HAP-1 (cell line): ENCODE results near the gene MAP2K3.

Source experiments
- DNase-seq, 2 experiments: peaks; one replicate each; pipeline ENCODE4 v3.0.0-alpha.2; 2016 to 2020; ENCODE audit warnings: low spot score in 2 of 2
- H3K27me3 ChIP-seq: fragments of 250-450 bp; sonication (Bioruptor Pico); 2 replicates; pipeline ENCODE4 v1.5.1; 2020; ENCODE audit warnings: low read depth, mild to moderate bottlenecking, moderate library complexity
- H3K36me3 ChIP-seq: fragments of 250-450 bp; sonication (Bioruptor Pico); replicated peaks from 2 replicates; pipeline ENCODE4 v1.5.1; 2020; ENCODE audit warnings: mild to moderate bottlenecking
- H3K4me1 ChIP-seq: fragments of 250-450 bp; sonication (Bioruptor Pico); 2 replicates; pipeline ENCODE4 v1.5.1; 2020; ENCODE audit warnings: mild to moderate bottlenecking
- H3K4me3 ChIP-seq: fragments of 250-450 bp; sonication (Bioruptor Pico); 2 replicates; pipeline ENCODE4 v1.5.1; 2020; ENCODE audit warnings: mild to moderate bottlenecking, moderate library complexity
- H3K9me3 ChIP-seq: fragments of 250-450 bp; sonication (Bioruptor Pico); 2 replicates; pipeline ENCODE4 v1.5.1; 2020; ENCODE audit warnings: mild to moderate bottlenecking, moderate library complexity
- in situ Hi-C: fragments of 300-500 bp; cut with MboI; formaldehyde crosslinking; loops from 3 replicates; pipeline ENCODE4 v1.14.3; 2020; ENCODE audit warnings: low sequenced_read_pairs, inconsistent platforms, mixed read lengths

MAP2K3 gene

DNA sequence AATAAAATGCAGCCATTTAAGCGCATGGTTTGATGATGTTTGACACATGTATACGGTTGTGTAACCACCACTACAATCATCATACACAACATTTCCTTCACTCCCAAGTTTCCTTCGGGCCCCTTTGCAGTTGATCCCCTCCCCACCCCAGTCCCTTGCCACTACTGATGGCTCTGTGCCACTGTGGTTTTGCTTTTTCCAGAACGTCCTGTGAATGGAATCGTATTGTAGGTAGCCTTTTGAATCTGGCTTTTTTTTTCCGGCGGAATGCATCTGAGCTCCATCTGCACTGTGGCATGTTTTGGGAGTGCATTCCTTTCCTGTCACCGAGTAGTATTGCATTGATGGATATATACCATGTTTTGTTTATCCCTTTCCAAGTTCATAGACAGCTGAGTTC, 15.1 kb upstream of the MAP2K3 start:
- Histone ChIP-seq H3K9me3 (no peaks in the 10 kb centered on the region), H3K27me3 (no peaks in the 10 kb centered on the region), H3K36me3 (no peaks in the 10 kb centered on the region), H3K4me3 (no peak overlapping the region), H3K4me1 (no peaks in the 10 kb centered on the region)
- in situ Hi-C loops = no loop called here
- DNase-seq = no peak

DNA sequence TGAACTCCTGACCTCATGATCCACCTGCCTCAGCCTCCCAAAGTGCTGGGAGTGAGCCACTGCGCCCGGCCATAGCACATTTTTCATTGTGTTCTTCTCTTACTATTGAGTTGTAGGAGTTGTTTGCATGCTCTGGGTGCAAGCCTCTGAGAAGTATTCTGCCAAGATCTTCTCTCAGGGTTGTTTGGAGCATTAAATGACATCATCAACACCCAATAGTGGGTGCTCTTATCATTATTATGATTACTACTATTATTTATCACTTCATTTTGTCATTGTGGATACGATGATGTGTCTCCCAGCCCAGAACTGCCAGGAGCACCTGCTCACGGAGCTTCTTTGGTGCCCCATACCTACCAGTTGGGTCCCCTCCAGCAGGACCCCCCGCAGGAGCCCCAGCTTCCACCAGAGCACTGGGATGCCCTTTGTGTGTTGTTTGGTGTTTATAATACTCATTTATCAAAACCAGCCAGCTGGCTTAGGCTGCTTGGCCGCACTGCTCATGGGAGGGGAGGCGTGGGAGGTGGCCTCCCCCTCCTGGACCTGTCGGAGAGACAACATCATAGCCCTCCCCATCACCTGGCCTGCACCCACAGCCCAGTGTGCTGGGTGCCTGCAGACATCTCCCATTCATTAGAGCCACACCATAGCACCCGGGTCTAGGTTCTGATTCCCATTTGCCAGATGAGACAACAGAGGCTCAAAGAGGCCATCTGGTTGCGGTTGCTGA, 12.9 kb upstream of the MAP2K3 start:
- in situ Hi-C loops = no loop called here
- Histone ChIP-seq H3K36me3 (no peaks in the 10 kb centered on the region), H3K4me1 (peaks cover 9% of the 10 kb centered on the region), H3K27me3 (no peaks in the 10 kb centered on the region), H3K4me3 (no peak overlapping the region), H3K9me3 (no peaks in the 10 kb centered on the region)
- DNase-seq = no peak

DNA sequence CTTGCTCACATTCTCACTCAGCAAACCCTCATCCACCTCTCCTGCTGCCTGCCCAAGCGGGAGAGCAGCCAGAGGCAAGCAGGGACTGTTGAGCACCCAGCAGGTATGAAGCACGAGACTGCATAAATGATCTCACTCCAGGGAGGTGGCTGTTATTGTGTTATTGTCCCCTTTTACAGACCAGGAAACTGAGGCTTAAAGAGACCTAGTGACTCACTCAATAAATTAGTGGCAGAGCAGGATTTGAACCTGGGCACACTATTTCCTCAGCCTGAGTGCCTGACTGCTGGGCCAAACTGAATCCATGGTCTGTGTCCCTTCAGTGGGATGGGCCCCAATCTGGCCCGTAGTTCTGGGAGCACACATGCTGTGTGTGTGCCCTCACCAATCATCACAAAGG, 12.3 kb upstream of the MAP2K3 start:
- H3K27me3 ChIP-seq = no peaks in the 10 kb centered on the region
- H3K9me3 ChIP-seq = no peaks in the 10 kb centered on the region
- H3K4me1 ChIP-seq = peaks cover 9% of the 10 kb centered on the region
- in situ Hi-C loops = no loop called here
- no peak for DNase-seq
- no peak overlapping the region for H3K4me3 ChIP-seq
- H3K36me3 ChIP-seq = no peaks in the 10 kb centered on the region

DNA sequence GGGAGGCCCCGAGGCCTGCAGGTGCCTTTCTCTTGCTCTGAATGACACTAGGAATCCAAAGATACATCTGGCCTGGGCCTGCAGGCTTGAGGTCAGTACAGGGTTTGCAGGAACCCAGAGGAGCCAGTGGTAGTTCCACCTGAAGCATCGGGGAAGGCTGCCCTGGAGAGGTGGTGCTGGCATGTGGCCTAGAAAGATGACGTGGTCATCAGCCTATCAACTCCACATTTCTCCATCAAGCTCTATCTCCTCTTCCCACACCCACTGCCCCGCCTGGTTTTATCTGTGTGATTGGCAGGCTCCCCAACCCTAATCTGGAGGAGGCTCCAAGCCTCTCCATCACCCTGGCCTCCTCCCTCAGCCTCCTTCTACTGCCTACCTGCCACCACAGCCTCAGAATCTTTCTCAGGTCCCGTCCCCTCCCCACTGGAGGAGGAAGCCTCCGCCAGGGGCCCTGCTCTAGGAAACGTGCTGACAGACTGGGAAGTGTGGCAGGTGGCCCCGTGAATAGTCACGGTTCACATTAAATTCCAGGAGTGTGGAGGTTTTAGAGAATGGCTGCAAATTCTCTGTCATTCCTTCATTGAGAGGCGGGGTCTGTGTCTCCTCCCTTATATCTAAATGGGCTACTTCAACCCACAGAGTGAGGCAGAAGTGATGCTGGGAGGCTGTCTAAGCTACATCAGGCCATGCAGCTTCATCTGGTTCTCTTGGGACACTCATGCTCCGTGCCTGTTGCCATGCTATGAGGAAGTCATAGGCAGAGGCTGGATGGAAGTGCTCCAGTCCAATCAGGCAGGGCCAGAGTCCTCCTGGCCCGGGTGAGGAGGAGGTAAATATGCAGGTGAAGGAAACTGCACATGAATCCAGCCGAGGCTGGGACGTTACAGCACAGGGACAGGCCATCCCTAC, 11.4 kb upstream of the MAP2K3 start:
- in situ Hi-C loops = no loop called here
- H3K27me3 ChIP-seq = no peaks in the 10 kb centered on the region
- H3K4me3 ChIP-seq = no peak overlapping the region
- DNase-seq = no peak
- no peaks in the 10 kb centered on the region for H3K36me3 ChIP-seq
- peaks cover 9% of the 10 kb centered on the region for H3K4me1 ChIP-seq
- no peaks in the 10 kb centered on the region for H3K9me3 ChIP-seq

DNA sequence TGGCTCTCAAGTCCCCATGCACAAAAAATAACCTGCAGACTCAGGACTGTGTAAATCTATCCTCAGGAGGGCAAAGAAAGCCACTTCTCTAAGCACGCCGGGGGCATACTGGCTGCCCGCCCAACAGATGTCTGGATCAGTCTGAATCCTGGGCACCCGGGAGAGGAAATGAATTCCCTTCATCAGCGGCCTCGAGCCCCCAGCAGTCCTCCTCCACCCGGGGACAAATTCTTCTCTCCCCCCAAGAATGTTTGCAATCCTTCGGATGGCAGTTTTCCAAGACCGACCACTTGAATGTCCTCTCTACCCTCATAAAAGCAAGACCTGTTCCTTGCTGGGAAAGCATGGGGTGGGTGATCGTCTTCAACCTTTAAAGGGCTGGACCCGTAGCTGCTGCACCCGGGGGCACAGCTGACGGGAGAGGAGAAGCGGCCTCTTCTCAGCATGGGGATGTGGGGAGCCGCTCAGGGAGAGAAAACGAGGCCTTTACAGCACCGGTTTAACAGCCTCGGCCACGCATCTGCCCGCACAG, 9.4 kb upstream of the MAP2K3 start:
- in situ Hi-C loops = no loop called here
- no peak for DNase-seq
- peaks cover 9% of the 10 kb centered on the region for H3K4me1 ChIP-seq
- no peaks in the 10 kb centered on the region for H3K36me3 ChIP-seq
- H3K27me3 ChIP-seq = no peaks in the 10 kb centered on the region
- H3K4me3 ChIP-seq = peak overlapping the region; percentile 46
- no peaks in the 10 kb centered on the region for H3K9me3 ChIP-seq

DNA sequence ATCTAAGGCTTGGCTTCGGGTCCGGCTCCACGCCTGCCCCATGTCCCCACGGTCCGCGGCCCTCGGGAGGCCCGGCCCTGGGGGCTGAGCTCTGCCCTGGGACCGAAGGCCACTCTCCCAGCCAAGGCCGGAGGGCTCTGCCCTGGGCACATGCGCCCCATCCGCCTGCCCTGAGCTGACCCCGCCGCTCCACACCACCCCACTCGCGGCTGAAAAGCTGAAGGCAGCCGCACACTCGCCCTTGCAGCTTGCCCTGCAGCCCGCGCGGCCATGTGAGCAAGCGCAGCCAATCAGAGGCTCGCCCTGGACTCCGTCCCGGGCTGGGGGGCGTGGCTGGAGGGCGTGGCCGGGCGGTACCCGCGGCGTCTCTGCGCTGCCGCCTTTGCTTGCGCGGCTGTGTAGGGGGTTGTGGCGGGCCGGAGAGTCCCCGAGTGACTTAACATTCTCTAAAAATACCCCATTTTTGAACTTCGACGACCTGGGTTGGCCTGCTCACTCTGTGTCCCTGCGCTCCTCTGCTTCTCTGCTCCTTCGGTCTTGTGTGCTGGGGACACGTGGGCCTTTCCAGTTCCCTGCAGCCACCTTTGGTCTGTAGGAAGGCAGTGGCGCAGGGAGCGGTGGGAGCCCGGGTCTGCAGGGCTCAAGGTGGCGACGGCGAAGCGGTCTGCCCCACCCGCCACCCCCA, 8.8 kb upstream of the MAP2K3 start:
- Histone ChIP-seq H3K4me1 (peaks cover 9% of the 10 kb centered on the region), H3K27me3 (no peaks in the 10 kb centered on the region), H3K36me3 (no peaks in the 10 kb centered on the region), H3K4me3 (peak overlapping the region; percentile 46), H3K9me3 (no peaks in the 10 kb centered on the region)
- in situ Hi-C loops = no loop called here
- DNase-seq = peak; percentile 83 to 98

DNA sequence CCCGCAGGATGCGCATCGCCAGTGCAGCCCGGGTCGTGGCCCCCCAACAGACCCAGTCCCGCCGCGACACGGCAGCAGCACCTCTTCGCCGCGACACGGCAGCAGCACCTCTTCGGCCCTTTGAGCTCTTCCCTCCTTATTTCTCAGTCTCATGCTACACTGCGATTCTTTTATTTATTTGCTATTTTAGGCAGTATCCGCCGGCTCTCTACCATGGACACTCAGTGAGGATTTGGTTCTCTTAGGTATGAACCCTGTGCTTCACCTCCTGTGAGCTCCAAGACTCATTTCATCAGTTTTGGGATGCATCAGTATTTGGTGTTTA, 8.3 kb upstream of the MAP2K3 start:
- in situ Hi-C loops = no loop called here
- no peak for DNase-seq
- no peaks in the 10 kb centered on the region for H3K9me3 ChIP-seq
- H3K4me1 ChIP-seq = peaks cover 9% of the 10 kb centered on the region
- no peak overlapping the region for H3K4me3 ChIP-seq
- H3K27me3 ChIP-seq = no peaks in the 10 kb centered on the region
- H3K36me3 ChIP-seq = no peaks in the 10 kb centered on the region

DNA sequence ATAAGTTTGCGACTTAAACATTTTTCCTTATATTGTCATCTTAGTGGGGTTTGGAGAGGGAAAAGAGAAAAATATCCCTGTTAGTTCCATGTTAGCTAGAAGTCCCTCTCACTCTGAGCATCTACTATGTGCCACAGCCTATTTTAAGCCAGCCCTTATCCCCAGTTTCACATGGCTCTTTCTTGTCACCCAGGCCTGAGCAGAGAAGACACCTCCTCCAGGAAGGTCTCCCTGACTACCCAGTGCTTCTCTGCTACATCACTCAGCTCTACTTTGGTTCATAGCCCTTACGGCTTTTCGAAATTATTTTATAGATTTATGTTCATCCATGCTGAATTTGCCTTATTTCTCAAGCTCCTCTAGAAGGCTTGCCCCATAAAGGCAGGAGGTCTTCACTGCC, 7.2 kb upstream of the MAP2K3 start:
- Histone ChIP-seq H3K4me3 (no peak overlapping the region), H3K9me3 (no peaks in the 10 kb centered on the region), H3K27me3 (no peaks in the 10 kb centered on the region), H3K36me3 (no peaks in the 10 kb centered on the region), H3K4me1 (peaks cover 9% of the 10 kb centered on the region)
- in situ Hi-C loops = no loop called here
- DNase-seq = no peak

DNA sequence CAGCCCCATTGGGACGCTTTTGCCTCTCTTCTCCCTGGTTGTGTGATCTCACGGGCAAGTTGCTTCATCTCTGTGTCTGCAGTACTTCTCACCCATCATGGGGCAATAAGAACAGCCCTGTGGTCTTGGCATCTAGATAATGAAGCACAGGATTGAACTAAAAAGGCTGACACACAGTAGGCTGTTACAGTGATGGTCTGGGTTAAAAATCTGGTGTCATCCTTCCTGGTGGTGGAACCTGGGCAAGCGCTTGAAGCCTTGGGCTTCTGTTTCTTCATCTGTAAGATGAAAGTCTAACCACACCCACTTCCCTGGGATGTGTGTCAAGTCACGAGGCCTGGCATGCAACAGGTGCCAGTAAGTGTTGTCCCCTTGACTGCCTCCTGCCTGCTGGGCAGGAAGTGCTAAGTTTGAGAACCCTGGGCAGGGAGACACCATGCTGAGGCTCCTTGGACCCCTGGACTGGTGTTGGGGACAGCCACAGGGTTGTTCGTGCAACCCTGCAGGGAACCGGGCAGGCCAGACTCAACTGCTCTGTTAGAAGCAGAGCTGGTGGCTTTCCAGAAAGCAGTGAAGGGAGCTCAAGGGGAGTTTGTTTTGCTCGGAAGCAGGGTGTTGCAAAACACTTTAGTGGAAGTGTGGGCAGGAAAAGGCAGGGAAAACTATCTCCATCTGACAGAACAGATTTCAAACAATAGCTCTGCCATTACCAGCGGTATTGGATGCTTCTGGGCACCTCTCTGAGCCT, 5.9 kb upstream of the MAP2K3 start:
- no peaks in the 10 kb centered on the region for H3K9me3 ChIP-seq
- DNase-seq = no peak
- H3K36me3 ChIP-seq = no peaks in the 10 kb centered on the region
- no peaks in the 10 kb centered on the region for H3K27me3 ChIP-seq
- in situ Hi-C loops = no loop called here
- peaks cover 9% of the 10 kb centered on the region for H3K4me1 ChIP-seq
- no peak overlapping the region for H3K4me3 ChIP-seq

DNA sequence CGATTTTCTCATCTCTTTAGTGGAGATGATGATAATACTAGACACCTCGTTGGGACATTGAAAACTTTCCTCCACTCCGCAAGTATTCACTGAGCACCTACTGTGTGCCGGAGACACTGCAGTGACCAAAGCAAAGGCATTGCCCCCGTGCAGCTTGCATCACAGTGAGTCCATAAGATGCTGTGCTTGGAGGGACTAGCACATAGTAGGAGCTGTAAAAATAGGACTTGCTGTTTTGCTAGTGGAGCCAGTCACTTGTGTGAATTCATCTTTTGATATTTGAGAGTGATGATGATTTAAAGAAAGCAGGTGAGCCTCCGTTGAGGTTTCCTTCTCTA, 5.3 kb upstream of the MAP2K3 start:
- H3K4me1 ChIP-seq = peaks cover 13% of the 10 kb centered on the region
- H3K4me3 ChIP-seq = no peak overlapping the region
- H3K9me3 ChIP-seq = no peaks in the 10 kb centered on the region
- H3K27me3 ChIP-seq = no peaks in the 10 kb centered on the region
- H3K36me3 ChIP-seq = no peaks in the 10 kb centered on the region
- no peak for DNase-seq
- in situ Hi-C loops = no loop called here

DNA sequence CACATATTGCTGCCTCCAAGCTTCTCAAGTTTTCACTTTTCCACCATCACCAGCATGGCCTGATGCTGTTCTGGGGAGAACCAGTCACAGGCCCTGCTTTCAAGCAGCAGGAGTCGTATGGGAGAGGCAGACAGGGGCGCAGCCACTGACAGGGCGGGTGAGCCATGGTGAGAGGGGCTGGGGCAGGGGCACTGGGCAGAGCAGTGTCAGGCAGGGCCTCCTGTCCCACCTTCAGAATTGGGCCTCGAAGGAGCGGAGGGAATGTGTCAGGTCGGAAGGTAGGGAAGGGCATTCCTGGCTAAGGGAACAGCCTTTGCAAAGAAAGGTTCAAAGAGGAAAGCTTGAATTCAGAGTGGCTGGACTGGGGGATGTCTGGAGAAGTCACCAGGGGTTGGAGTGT, 4.9 kb upstream of the MAP2K3 start:
- H3K4me1 ChIP-seq = peaks cover 14% of the 10 kb centered on the region
- H3K4me3 ChIP-seq = no peak overlapping the region
- no peaks in the 10 kb centered on the region for H3K9me3 ChIP-seq
- no peaks in the 10 kb centered on the region for H3K36me3 ChIP-seq
- DNase-seq = no peak
- H3K27me3 ChIP-seq = no peaks in the 10 kb centered on the region
- in situ Hi-C loops = no loop called here

DNA sequence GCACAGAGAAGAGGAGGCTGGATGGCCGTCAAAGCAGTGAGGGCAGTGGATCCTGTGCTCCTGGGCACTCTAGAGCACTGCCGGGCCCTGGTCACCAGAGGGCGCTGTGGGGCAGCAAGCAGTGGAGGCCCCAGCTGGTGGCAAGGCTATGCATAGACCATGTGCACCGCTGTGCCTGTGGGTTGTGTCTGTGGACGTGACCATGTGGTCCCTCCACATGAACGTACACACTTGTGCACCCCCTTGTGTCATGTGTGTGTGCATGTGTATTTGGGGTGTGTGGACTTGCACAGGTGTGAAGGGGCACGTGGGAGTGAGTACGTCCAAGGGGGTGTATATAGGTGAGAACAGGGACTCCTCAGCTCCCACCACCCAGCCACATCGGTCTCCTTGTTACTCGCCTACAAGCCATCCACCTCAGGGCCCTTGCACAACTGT, 4.4 kb upstream of the MAP2K3 start:
- peaks cover 12% of the 10 kb centered on the region for H3K4me1 ChIP-seq

DNA sequence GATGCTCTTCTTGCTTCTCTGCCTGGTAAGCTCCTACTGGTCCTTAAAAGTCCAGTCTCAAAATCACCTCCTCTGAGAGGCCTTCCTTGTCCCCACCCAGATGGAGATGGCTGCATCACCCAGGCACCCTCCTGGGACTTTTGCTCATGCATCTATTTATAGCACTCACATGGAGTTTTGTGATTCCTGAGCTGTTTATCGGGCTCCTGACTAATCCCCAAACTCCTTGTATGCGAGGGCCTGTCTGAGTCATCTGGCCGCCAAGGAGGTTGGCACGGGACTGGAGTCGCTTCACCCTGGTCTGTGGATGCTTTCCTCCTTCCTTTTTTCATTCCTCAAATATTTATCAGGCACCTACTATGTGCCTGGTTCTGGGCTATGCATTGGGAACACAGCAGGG, 2.3 kb upstream of the MAP2K3 start:
- H3K4me1 ChIP-seq = peaks cover 10% of the 10 kb centered on the region
- in situ Hi-C loops = loop anchor here (5.0 to 10.0 kb wide), 2 partner anchors 173 to 230 kb away; no protein-coding TSS in a partner anchor
- peaks cover 7% of the 10 kb centered on the region for H3K36me3 ChIP-seq

More for the DNA sequence above, 4.4 kb upstream of the MAP2K3 start:
- Histone ChIP-seq H3K27me3 (no peaks in the 10 kb centered on the region), H3K4me3 (no peak overlapping the region), H3K36me3 (no peaks in the 10 kb centered on the region; the same call in 1 of the 2 replicates), H3K9me3 (no peaks in the 10 kb centered on the region)
- peak; percentile 72 to 92 for DNase-seq
- in situ Hi-C loops = loop anchor here (5.0 to 10.0 kb wide), 2 partner anchors 175 to 232 kb away; no protein-coding TSS in a partner anchor

More for the DNA sequence above, 2.3 kb upstream of the MAP2K3 start:
- H3K4me3 ChIP-seq = no peak overlapping the region
- DNase-seq = no peak
- no peaks in the 10 kb centered on the region for H3K9me3 ChIP-seq
- no peaks in the 10 kb centered on the region for H3K27me3 ChIP-seq
